Adrenal gland (tissue), 12 donors: Measurements from ENCODE around the gene THSD4. TPM values are rescaled to one million over a fixed set of nuclear protein-coding genes. Genes with fewer than 3 reads are reported as not detected.

Source experiments
- DNase-seq, 7 donors: peaks; one replicate each; pipeline ENCODE4 v3.0.0-alpha.2; 2019 to 2020
- H3K27ac ChIP-seq, 5 donors: fragments of 200-600 bp; sonication (generic) in 4 of 5; 1 replicate in 3 of 5; 2 replicates in 2 of 5; pipeline versions ENCODE4 v1.5.1 to v1.8.0; 2016 to 2020; ENCODE audit warnings: mild to moderate bottlenecking in 1 of 5
- H3K27me3 ChIP-seq: fragments of 200-600 bp; 2 replicates; pipeline ENCODE4 v1.8.0; 2021
- H3K36me3 ChIP-seq, 2 donors: fragments of 200-600 bp; replicated peaks in 1 of 2; 1 replicate in 1 of 2; 2 replicates in 1 of 2; pipeline versions ENCODE4 v1.5.1 to v1.8.0; 2018 to 2022
- H3K4me1 ChIP-seq, 2 donors: fragments of 200-600 bp; replicated peaks in 1 of 2; 1 replicate in 1 of 2; 2 replicates in 1 of 2; pipeline versions ENCODE4 v1.5.1 to v1.8.0; 2018 to 2021
- H3K4me3 ChIP-seq, 4 donors: fragments of 200-600 bp; sonication (generic) in 3 of 4; one replicate each; pipeline ENCODE4 v1.5.1; 2016 to 2018
- H3K9me3 ChIP-seq, 3 donors: fragments of 200-600 bp; sonication (generic) in 1 of 3; replicated peaks in 1 of 3; 1 replicate in 2 of 3; 2 replicates in 1 of 3; pipeline versions ENCODE4 v1.5.1 to v1.8.0; 2016 to 2021
- CTCF ChIP-seq, 6 experiments: fragments of 450-650 bp in 4 of 6; fragments of 200-600 bp in 2 of 6; sonication (generic) in 1 of 6; IDR thresholded peaks; 1 replicate in 5 of 6; 2 replicates in 1 of 6; pipeline versions ENCODE4 v1.5.1 to v1.8.0; 2016 to 2021; ENCODE audit warnings: antibody characterized with exemption in 6 of 6, mild to moderate bottlenecking in 2 of 6, moderate library complexity in 1 of 6
- POLR2A ChIP-seq, 2 donors: fragments of 450-650 bp; IDR thresholded peaks; one replicate each; pipeline ENCODE4 v1.6.1; 2017; ENCODE audit warnings: antibody characterized with exemption in 2 of 2, mild to moderate bottlenecking in 2 of 2, moderate library complexity in 1 of 2
- WGBS, 4 donors: extraction: QIAGEN DNeasy Blood & Tissue Kit in 2 of 4; methylation state at CpG; one replicate each; pipeline versions ENCODE4 v1.1.5 to v1.1.7; 2013 to 2017; 5-methylcytosine and 5-hydroxymethylcytosine counted together
- intact Hi-C, 2 donors: fragments of 100-400 bp; cut with DNase I; formaldehyde crosslinking; loops; one replicate each; pipeline versions ENCODE4 v1.14.1 to v1.15.0; 2022 to 2023
- polyA plus RNA-seq, 3 donors: library from polyadenylated mRNA; stranded (reverse); fragments of 200-250 nt in 2 of 3; fragments of 350-450 nt in 1 of 3; fragmentation: Illumina TruSeq in 1 of 3; extraction: RNeasy Lipid Tissue Mini Kit (QIAGEN cat#74804) in 1 of 3; gene quantifications; one replicate each; pipeline ENCODE4 v1.2.3, GENCODE V29; 2013 to 2014
- total RNA-seq, 9 donors: library from RNA; depleted of rRNA in 4 of 9; stranded (reverse); fragments of >200 nt in 4 of 9; fragments of 120-200 nt in 1 of 9; fragmentation: NEBNext Ultra II Directional in 1 of 9; extraction: Animal tissue kit (Norgen Biotek cat#: 25700) in 1 of 9; gene quantifications; one replicate each; pipeline versions ENCODE4 v1.1.0 to v1.2.4, GENCODE V29; 2013 to 2023
- donor health status: healthy with polysubstance abuse.
- donor health status: Bipolar disorder and iron deficiency.
- donor health status: DM: yes; HTN: yes; CAD: no.
- donor health status: DM: no; HTN: no; CAD: no.
- donor health status: DM: no; HTN: no; CAD: no.
- donor health status: DM: yes; HTN: yes; CAD: no.

Gene THSD4
- total and polyA plus RNA-seq, 12 donors = 5.3 to 53.2 (median 23.2) TPM

- intact Hi-C loops = loop anchor here in 1 of 2 donors (5.0 kb wide), 1 partner anchor 286 kb away; no protein-coding TSS in a partner anchor
- H3K27me3 ChIP-seq = no peaks in the 10 kb centered on the region
- WGBS, 4 donors = 93 to 100% (median 97%) methylated on average over 1 of the region's 1 CpG
- DNase-seq = no peak
- H3K9me3 ChIP-seq = no peaks in the 10 kb centered on the region
- no peaks in the 10 kb centered on the region for H3K4me1 ChIP-seq
- H3K4me3 ChIP-seq = no peak overlapping the region
- no peaks in the 10 kb centered on the region for H3K36me3 ChIP-seq
- H3K27ac ChIP-seq = no peak overlapping the region
- no peak for TF ChIP-seq POLR2A (IDR thresholded peaks at IDR 0.05)
- TF ChIP-seq CTCF (IDR thresholded peaks at IDR 0.05) = no peak
Measured at GRCh38 chr15:71733122-71733521, 617.9 kb downstream of the THSD4 start.

- Histone ChIP-seq H3K4me3 (no peak overlapping the region), H3K4me1 (no peaks in the 10 kb centered on the region), H3K36me3 (no peaks in the 10 kb centered on the region), H3K27ac (no peak overlapping the region), H3K27me3 (no peaks in the 10 kb centered on the region), H3K9me3 (no peaks in the 10 kb centered on the region)
- WGBS, 4 donors = 84 to 94% (median 90%) methylated on average over 4 of the region's 4 CpGs
- no peak for TF ChIP-seq CTCF (IDR thresholded peaks at IDR 0.05)
- no peak for TF ChIP-seq POLR2A (IDR thresholded peaks at IDR 0.05)
- DNase-seq = no peak
- intact Hi-C loops = loop anchor here in 1 of 2 donors (5.0 kb wide), 1 partner anchor 288 kb away; no protein-coding TSS in a partner anchor
Measured at GRCh38 chr15:71734709-71735384, 619.6 kb downstream of the THSD4 start.

GRCh38 chr15:71735385-71735757 lies 620.1 kb downstream of the THSD4 start:
- no peaks in the 10 kb centered on the region for H3K9me3 ChIP-seq
- no peaks in the 10 kb centered on the region for H3K36me3 ChIP-seq
- H3K4me1 ChIP-seq = no peaks in the 10 kb centered on the region
- no peak overlapping the region for H3K4me3 ChIP-seq
- no peak overlapping the region for H3K27ac ChIP-seq
- no peak for TF ChIP-seq POLR2A (IDR thresholded peaks at IDR 0.05)
- TF ChIP-seq CTCF (IDR thresholded peaks at IDR 0.05) = no peak
- no peaks in the 10 kb centered on the region for H3K27me3 ChIP-seq
- 89 to 93% (median 91%) methylated on average over 2 of the region's 2 CpGs for WGBS, 4 donors
- intact Hi-C loops = no loop called here
- no peak for DNase-seq

GRCh38 chr15:71736286-71736947 lies 621.1 kb downstream of the THSD4 start:
- H3K9me3 ChIP-seq = no peaks in the 10 kb centered on the region
- H3K27ac ChIP-seq = no peak overlapping the region
- H3K4me1 ChIP-seq = no peaks in the 10 kb centered on the region
- DNase-seq = no peak
- H3K27me3 ChIP-seq = no peaks in the 10 kb centered on the region
- no peak overlapping the region for H3K4me3 ChIP-seq
- intact Hi-C loops = no loop called here
- 84 to 89% (median 87%) methylated on average over 6 of the region's 6 CpGs for WGBS, 4 donors
- H3K36me3 ChIP-seq = no peaks in the 10 kb centered on the region
- TF ChIP-seq POLR2A (IDR thresholded peaks at IDR 0.05) = no peak
- no peak for TF ChIP-seq CTCF (IDR thresholded peaks at IDR 0.05)
